Keratinocyte (primary cell): ENCODE data around the gene NEK6. TPM values are rescaled to one million over a fixed set of nuclear protein-coding genes. Genes with fewer than 3 reads are reported as not detected.

ENCODE experiments used
- DNase-seq: peaks from one replicate; pipeline ENCODE4 v3.0.0-alpha.2; 2011; ENCODE audit warnings: low read depth, missing footprints, low spot score
- FAIRE-seq: peaks from 2 replicates; lab custom pipeline; 2011; peaks lifted over from hg19 to GRCh38; lab: Jason Lieb, UNC
- H2AFZ ChIP-seq: 2 replicates; pipeline ENCODE4 v1.6.0; 2012; ENCODE audit warnings: low read length, control low read depth, inconsistent platforms; ENCODE audit not compliant: control insufficient read depth
- H3K27ac ChIP-seq: 2 replicates; pipeline ENCODE4 v1.5.1; 2011; ENCODE audit warnings: low read length; ENCODE audit not compliant: control insufficient read depth, insufficient read depth
- H3K27me3 ChIP-seq: 3 replicates; pipeline ENCODE4 v1.6.0; 2011; ENCODE audit warnings: low read length; ENCODE audit not compliant: control insufficient read depth, insufficient read depth; ENCODE audit errors: extremely low read depth
- H3K36me3 ChIP-seq, 2 experiments: 2 replicates in 1 of 2; 3 replicates in 1 of 2; pipeline ENCODE4 v1.5.1; 2011; ENCODE audit warnings: low read length in 2 of 2, mild to moderate bottlenecking in 1 of 2; ENCODE audit not compliant: control insufficient read depth in 2 of 2, insufficient read depth in 2 of 2; ENCODE audit errors: extremely low read depth in 1 of 2
- H3K4me1 ChIP-seq: 3 replicates; pipeline ENCODE4 v1.5.1; 2011; ENCODE audit warnings: low read length; ENCODE audit not compliant: control insufficient read depth, insufficient read depth; ENCODE audit errors: extremely low read depth
- H3K4me2 ChIP-seq: 3 replicates; pipeline ENCODE4 v1.6.0; 2011; ENCODE audit warnings: low read depth, low read length; ENCODE audit not compliant: control insufficient read depth, insufficient read depth; ENCODE audit errors: extremely low read depth
- H3K4me3 ChIP-seq, 3 experiments: fragments of 200-600 bp in 1 of 3; sonication (generic) in 1 of 3; 2 replicates in 2 of 3; 3 replicates in 1 of 3; pipeline ENCODE4 v1.5.1; 2011 to 2016; ENCODE audit warnings: low read length in 3 of 3, mild to moderate bottlenecking in 3 of 3, control low read depth in 2 of 3, inconsistent platforms in 1 of 3, low read depth in 1 of 3, mixed read lengths in 1 of 3, mixed run types in 1 of 3, moderate library complexity in 1 of 3; ENCODE audit not compliant: control insufficient read depth in 2 of 3, insufficient read depth in 2 of 3; ENCODE audit errors: extremely low read depth in 1 of 3
- H3K79me2 ChIP-seq: 2 replicates; pipeline ENCODE4 v1.6.0; 2012; ENCODE audit warnings: low read length; ENCODE audit not compliant: control insufficient read depth, insufficient read depth
- H3K9ac ChIP-seq: 3 replicates; pipeline ENCODE4 v1.6.0; 2011; ENCODE audit warnings: low read length; ENCODE audit not compliant: control insufficient read depth, insufficient read depth; ENCODE audit errors: extremely low read depth
- H3K9me1 ChIP-seq: 3 replicates; pipeline ENCODE4 v1.6.0; 2011; ENCODE audit warnings: low read length; ENCODE audit not compliant: control insufficient read depth, insufficient read depth; ENCODE audit errors: extremely low read depth
- H3K9me3 ChIP-seq: 2 replicates; pipeline ENCODE4 v1.5.1; 2012; ENCODE audit warnings: low read depth, low read length; ENCODE audit not compliant: control insufficient read depth
- H4K20me1 ChIP-seq: 3 replicates; pipeline ENCODE4 v1.6.0; 2011; ENCODE audit warnings: low read length; ENCODE audit not compliant: control insufficient read depth, insufficient read depth; ENCODE audit errors: extremely low read depth
- CTCF ChIP-seq, 3 experiments: IDR thresholded peaks in 1 of 3; conservative IDR thresholded peaks in 1 of 3; optimal IDR thresholded peaks in 1 of 3; 2 replicates in 2 of 3; 3 replicates in 1 of 3; pipeline versions ENCODE3 to v1.5.1; 2011; ENCODE audit warnings: low read length in 3 of 3, mild to moderate bottlenecking in 3 of 3, moderate library complexity in 2 of 3, control low read depth in 1 of 3, inconsistent platforms in 1 of 3; ENCODE audit not compliant: insufficient read depth in 2 of 3; ENCODE audit errors: extremely low read depth in 1 of 3
- EZH2 ChIP-seq: IDR thresholded peaks from one replicate; pipeline ENCODE4 v1.6.1; 2012; ENCODE audit warnings: inconsistent platforms, mild to moderate bottlenecking, low read length, moderate library complexity
- dilution Hi-C: fragments of 300-500 bp; cut with MboI; formaldehyde crosslinking; loops from one replicate; pipeline ENCODE4 v1.7.0; 2020; ENCODE audit warnings: low sequenced_read_pairs; ENCODE audit not compliant: extremely low pct_ligation_motif_present
- polyA plus RNA-seq, 5 experiments: library from polyadenylated mRNA; depleted of rRNA in 3 of 5; stranded (reverse) in 3 of 5; stranded (forward) in 1 of 5; unstranded in 1 of 5; fragments of >200 nt; gene quantifications; 1 replicate in 1 of 5; 2 replicates in 3 of 5; 3 replicates in 1 of 5; pipeline versions ENCODE4 v1.2.1 to v1.2.3, GENCODE V29; 2011 to 2012; ENCODE audit warnings: missing spikeins in 2 of 5, low read depth in 1 of 5, low replicate concordance in 1 of 5

The NEK6 gene
- polyA plus RNA-seq, 1 donor (not counting 4 experiments of a cell fraction or from before 2014, with no cell fraction given) = 56.4 TPM

- dilution Hi-C loops = no loop called here
- Histone ChIP-seq H3K9ac (no peak overlapping the region), H3K4me3 (no peak overlapping the region), H3K9me3 (no peaks in the 10 kb centered on the region), H3K27ac (no peak overlapping the region), H3K9me1 (peaks cover 2% of the 10 kb centered on the region), H3K79me2 (peaks cover 90% of the 10 kb centered on the region), H2AFZ (no peak overlapping the region), H3K27me3 (no peaks in the 10 kb centered on the region), H3K4me2 (no peak overlapping the region), H4K20me1 (peaks cover 18% of the 10 kb centered on the region), H3K36me3 (peaks cover 16 to 29% of the 10 kb centered on the region in 2 experiments), H3K4me1 (peaks cover 15% of the 10 kb centered on the region)
- FAIRE-seq = no peak
- TF ChIP-seq EZH2 = no peak
- TF ChIP-seq CTCF (optimal IDR thresholded peaks at IDR 0.05 in 1 of 3, IDR thresholded peaks at IDR 0.05 in 1 of 3, conservative IDR thresholded peaks at IDR 0.05 in 1 of 3; ENCODE audit: extremely low read depth in 1 of 3, insufficient read depth in 2 of 3, low read length in 3 of 3) = no peak
- DNase-seq = no peak
These were observed 28.1 kb downstream of the NEK6 start for GRCh38 chr9:124285903-124286291.

- Histone ChIP-seq H4K20me1 (peaks cover 22% of the 10 kb centered on the region), H3K9me3 (no peaks in the 10 kb centered on the region), H3K4me3 (no peak overlapping the region), H3K27me3 (no peaks in the 10 kb centered on the region), H2AFZ (no peak overlapping the region), H3K4me1 (peaks cover 17% of the 10 kb centered on the region), H3K4me2 (no peak overlapping the region), H3K79me2 (peaks cover 88% of the 10 kb centered on the region), H3K27ac (no peak overlapping the region), H3K36me3 (peaks cover 16 to 31% of the 10 kb centered on the region in 2 experiments), H3K9me1 (peaks cover 2% of the 10 kb centered on the region), H3K9ac (no peak overlapping the region)
- dilution Hi-C loops = no loop called here
- FAIRE-seq (no peak), DNase-seq (no peak)
- no peak for TF ChIP-seq EZH2
- TF ChIP-seq CTCF (optimal IDR thresholded peaks at IDR 0.05 in 1 of 3, IDR thresholded peaks at IDR 0.05 in 1 of 3, conservative IDR thresholded peaks at IDR 0.05 in 1 of 3; ENCODE audit: extremely low read depth in 1 of 3, insufficient read depth in 2 of 3, low read length in 3 of 3) = no peak
These were observed 28.7 kb downstream of the NEK6 start for GRCh38 chr9:124286292-124286931.
